NCI-H748 (cell line): ENCODE measurements around the gene EFNA1.

ENCODE experiments used
- DNase-seq: peaks from one replicate; lab custom pipeline; 2025; ENCODE audit not compliant: unreplicated experiment; lab: John Stamatoyannopoulos, UW

EFNA1 gene

GRCh38 chr1:155127105-155127966 is at the start of gene EFNA1:
TSS of gene EFNA1 (plus strand) at chr1:155127876. CDS start at chr1:155127978, 102 bp downstream.
- DNase-seq = peak; percentile 76

- DNase-seq = peak; percentile 79
Observed at GRCh38 chr1:155078469-155079209, 49.0 kb upstream of the EFNA1 start, which contains the start of gene EFNA3. TSS of gene EFNA3 (plus strand) at chr1:155078837. CDS start at chr1:155078942, 105 bp downstream.

GRCh38 chr1:155079210-155079486 is 48.5 kb upstream of the EFNA1 start:
- no peak for DNase-seq

- peak; percentile 54 for DNase-seq
Observed at GRCh38 chr1:155079487-155080311, 48.0 kb upstream of the EFNA1 start.

GRCh38 chr1:155080312-155081228 is 47.1 kb upstream of the EFNA1 start:
- DNase-seq = peak; percentile 84

- DNase-seq = peak; percentile 66
Observed at GRCh38 chr1:155081472-155082300, 46.0 kb upstream of the EFNA1 start.

- peak; percentile 33 for DNase-seq
Observed at GRCh38 chr1:155082301-155083051, 45.2 kb upstream of the EFNA1 start.

- no peak for DNase-seq
Observed at GRCh38 chr1:155083052-155083541, 44.6 kb upstream of the EFNA1 start.

GRCh38 chr1:155083865-155084721 is 43.6 kb upstream of the EFNA1 start:
- peak; percentile 52 for DNase-seq

- DNase-seq = peak; percentile 96
Observed at GRCh38 chr1:155084722-155085503, 42.8 kb upstream of the EFNA1 start.

- peak; percentile 65 for DNase-seq
Observed at GRCh38 chr1:155085504-155086127, 42.1 kb upstream of the EFNA1 start.

GRCh38 chr1:155086128-155086741 is 41.4 kb upstream of the EFNA1 start:
- DNase-seq = peak; percentile 73

GRCh38 chr1:155086856-155087535 is 40.7 kb upstream of the EFNA1 start:
- no peak for DNase-seq

- DNase-seq = peak; percentile 81
Observed at GRCh38 chr1:155091071-155092051, 36.3 kb upstream of the EFNA1 start.
